Suppressor macrophage treated with lipopolysaccharide for 1 hour (primary cell): Measurements from ENCODE around the gene PTPRN2.
"Not testable (repeated sequence)": the region's sequence is repeated elsewhere in the genome, so short reads cannot be mapped to it uniquely, and the experiment has no call there.

Source experiments
- DNase-seq, 3 donors: peaks; one replicate each; pipeline ENCODE4 v3.0.0-alpha.2; 2020 to 2022

Gene PTPRN2

GRCh38 chr7:158061026-158061630, 526.5 kb downstream of the PTPRN2 start:
- DNase-seq: no peak

- DNase-seq: no peak
These were observed 527.4 kb downstream of the PTPRN2 start for GRCh38 chr7:158060216-158060615.

GRCh38 chr7:158057446-158057845, 530.2 kb downstream of the PTPRN2 start:
- no peak for DNase-seq

GRCh38 chr7:158056761-158057160, 530.9 kb downstream of the PTPRN2 start:
- no peak for DNase-seq

- no peak for DNase-seq
These were observed 531.7 kb downstream of the PTPRN2 start for GRCh38 chr7:158055726-158056510.

GRCh38 chr7:158054611-158055010, 533.0 kb downstream of the PTPRN2 start:
- DNase-seq: no peak

GRCh38 chr7:158054081-158054480, 533.5 kb downstream of the PTPRN2 start:
- DNase-seq: no peak

GRCh38 chr7:158053183-158053915, 534.3 kb downstream of the PTPRN2 start:
- DNase-seq: no peak

GRCh38 chr7:158052381-158053060, 535.1 kb downstream of the PTPRN2 start:
- no peak for DNase-seq

GRCh38 chr7:158051776-158052175, 535.8 kb downstream of the PTPRN2 start:
- no peak for DNase-seq

GRCh38 chr7:158050978-158051651, 536.5 kb downstream of the PTPRN2 start:
- no peak for DNase-seq

GRCh38 chr7:158050441-158050977, 537.1 kb downstream of the PTPRN2 start:
- DNase-seq: no peak

GRCh38 chr7:158049271-158049670, 538.4 kb downstream of the PTPRN2 start:
- no peak for DNase-seq

- no peak for DNase-seq
These were observed 539.1 kb downstream of the PTPRN2 start for GRCh38 chr7:158048569-158048968.

- DNase-seq: no peak
These were observed 540.1 kb downstream of the PTPRN2 start for GRCh38 chr7:158047391-158048059.

GRCh38 chr7:158046246-158046645, 541.4 kb downstream of the PTPRN2 start:
- not testable (repeated sequence) for DNase-seq

- no peak for DNase-seq
These were observed 543.2 kb downstream of the PTPRN2 start for GRCh38 chr7:158044482-158044823.

- DNase-seq: no peak
These were observed 543.8 kb downstream of the PTPRN2 start for GRCh38 chr7:158043551-158044481.

GRCh38 chr7:158042156-158042880, 545.3 kb downstream of the PTPRN2 start:
- DNase-seq: no peak

- DNase-seq: no peak
These were observed 547.4 kb downstream of the PTPRN2 start for GRCh38 chr7:158040199-158040598.
